ENCODE data around the gene P2RX6.

Gene P2RX6

DNA sequence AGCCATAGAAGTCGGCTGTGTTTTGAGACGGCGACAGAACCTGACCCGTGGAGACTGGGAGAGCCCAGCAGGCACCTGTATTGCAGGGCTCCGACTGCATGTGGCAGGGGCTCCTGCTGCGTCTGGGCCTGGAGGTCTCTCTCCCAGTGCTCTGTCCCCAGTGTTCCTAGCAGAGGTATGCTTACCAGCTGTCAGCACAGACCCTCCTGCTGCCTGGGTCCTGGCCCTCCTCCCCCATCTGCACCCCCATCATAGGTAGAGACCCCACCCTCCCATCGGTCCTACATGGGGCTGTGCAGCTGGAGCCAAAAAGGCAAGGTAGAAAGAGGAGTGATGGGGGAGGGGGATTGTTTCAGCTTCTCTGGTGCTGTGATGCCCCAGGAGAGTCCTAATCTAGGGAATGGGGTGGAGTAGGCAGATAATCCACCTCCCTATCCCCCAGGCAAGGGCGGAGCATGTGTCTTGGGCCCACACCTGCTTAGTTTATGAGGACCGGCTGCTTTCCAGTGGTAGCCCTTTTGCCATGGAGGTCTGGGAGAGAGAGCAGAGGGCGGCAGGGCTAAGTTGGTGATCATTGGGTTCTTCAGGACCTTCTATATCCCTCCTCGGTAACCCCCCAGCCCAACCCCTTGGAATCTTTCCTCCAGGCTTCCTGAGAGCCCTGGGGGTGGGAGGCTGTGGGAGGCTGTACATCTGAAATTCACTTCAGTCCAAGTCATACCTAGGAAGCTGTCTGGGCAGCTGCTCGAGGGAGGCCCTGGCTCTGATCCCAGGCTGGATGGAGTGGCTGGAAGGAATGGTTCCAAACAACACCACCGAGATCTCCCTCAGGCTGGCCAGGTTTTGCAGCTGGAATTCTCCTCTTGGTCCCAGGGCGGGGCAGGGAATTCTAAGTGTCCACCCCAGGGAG lies 12.1 kb downstream of the P2RX6 start:
- Histone ChIP-seq H3K9ac (no peak overlapping the region), H3K27ac (no peak overlapping the region), H3K36me3 (ENCODE audit: insufficient read depth) (no peaks in the 10 kb centered on the region), H3K27me3 (ENCODE audit: insufficient read depth, low read depth) (peaks cover 3% of the 10 kb centered on the region; the same call in 1 of the 2 replicates), H4K20me1 (ENCODE audit: insufficient read depth) (no peaks in the 10 kb centered on the region), H2AFZ (ENCODE audit: low read depth) (no peak overlapping the region), H3K4me1 (ENCODE audit: low read depth, poor library complexity, severe bottlenecking) (no peaks in the 10 kb centered on the region), H3K4me2 (no peak overlapping the region), H3K4me3 (IDR thresholded peaks at IDR 0.05; ENCODE audit: insufficient read depth, low read depth, low read length) (no peak overlapping the region), H3K79me2 (ENCODE audit: insufficient read depth, low read depth) (no peaks in the 10 kb centered on the region)
- TF ChIP-seq CTCF (conservative IDR thresholded peaks at IDR 0.05; ENCODE audit: low read depth, low read length), result no peak

GRCh38 chr22:21028277-21029251 lies 13.6 kb downstream of the P2RX6 start:
- Histone ChIP-seq H3K4me2 (no peak overlapping the region), H3K27ac (no peak overlapping the region), H3K36me3 (ENCODE audit: insufficient read depth) (no peaks in the 10 kb centered on the region)

DNA sequence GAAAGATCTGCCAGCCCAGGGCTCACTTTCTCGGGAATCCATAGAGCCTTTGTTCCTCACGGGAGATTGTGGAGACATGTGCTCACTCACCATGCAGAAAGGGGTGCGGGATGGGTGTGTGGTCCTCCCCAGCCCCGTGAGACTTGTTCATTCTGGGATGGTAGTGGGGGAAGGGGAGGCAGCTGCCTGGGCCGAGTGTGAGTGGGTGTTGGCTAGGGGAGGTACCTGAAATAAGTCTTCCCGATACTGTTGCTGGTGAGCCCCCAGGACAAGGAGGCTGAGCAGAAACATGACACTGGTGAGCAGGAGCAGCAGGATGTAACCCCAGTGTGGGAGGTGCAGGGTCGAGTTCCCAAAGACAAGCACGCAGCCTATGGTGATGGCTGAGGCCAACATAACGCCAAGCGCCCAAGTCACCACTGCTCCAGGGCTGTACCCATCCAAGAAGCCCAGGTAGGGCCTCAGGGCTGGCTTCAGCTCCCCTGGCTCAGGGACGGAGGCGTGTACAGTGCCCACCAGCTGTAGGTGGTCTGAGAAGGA lies 14.6 kb downstream of the P2RX6 start:
- Histone ChIP-seq H2AFZ (ENCODE audit: low read depth) (no peak overlapping the region), H3K4me1 (ENCODE audit: low read depth, poor library complexity, severe bottlenecking) (no peaks in the 10 kb centered on the region), H3K79me2 (ENCODE audit: insufficient read depth, low read depth) (no peaks in the 10 kb centered on the region), H3K4me3 (IDR thresholded peaks at IDR 0.05; ENCODE audit: insufficient read depth, low read depth, low read length) (no peak overlapping the region), H3K27me3 (ENCODE audit: insufficient read depth, low read depth) (peaks cover 3% of the 10 kb centered on the region; the same call in 1 of the 2 replicates), H4K20me1 (ENCODE audit: insufficient read depth) (no peaks in the 10 kb centered on the region), H3K36me3 (ENCODE audit: insufficient read depth) (no peaks in the 10 kb centered on the region), H3K4me2 (no peak overlapping the region), H3K9ac (no peak overlapping the region), H3K27ac (no peak overlapping the region)
- TF ChIP-seq CTCF (conservative IDR thresholded peaks at IDR 0.05; ENCODE audit: low read depth, low read length), result no peak

More at GRCh38 chr22:21028277-21029251, 13.6 kb downstream of the P2RX6 start:
- H3K27me3 ChIP-seq (ENCODE audit: insufficient read depth, low read depth), result peaks cover 3% of the 10 kb centered on the region; the same call in 1 of the 2 replicates
- no peak overlapping the region for H3K4me3 ChIP-seq (IDR thresholded peaks at IDR 0.05; ENCODE audit: insufficient read depth, low read depth, low read length)
- H3K79me2 ChIP-seq (ENCODE audit: insufficient read depth, low read depth), result no peaks in the 10 kb centered on the region
- H2AFZ ChIP-seq (ENCODE audit: low read depth), result no peak overlapping the region
- no peak overlapping the region for H3K9ac ChIP-seq
- no peaks in the 10 kb centered on the region for H4K20me1 ChIP-seq (ENCODE audit: insufficient read depth)
- H3K4me1 ChIP-seq (ENCODE audit: low read depth, poor library complexity, severe bottlenecking), result no peaks in the 10 kb centered on the region
- TF ChIP-seq CTCF (conservative IDR thresholded peaks at IDR 0.05; ENCODE audit: low read depth, low read length), result no peak

- H3K9ac ChIP-seq, result no peak overlapping the region
- no peaks in the 10 kb centered on the region for H3K79me2 ChIP-seq (ENCODE audit: insufficient read depth, low read depth)
- H3K27me3 ChIP-seq (ENCODE audit: insufficient read depth, low read depth), result peaks cover 3% of the 10 kb centered on the region; the same call in 1 of the 2 replicates
- H3K4me1 ChIP-seq (ENCODE audit: low read depth, poor library complexity, severe bottlenecking), result no peaks in the 10 kb centered on the region
- H3K36me3 ChIP-seq (ENCODE audit: insufficient read depth), result no peaks in the 10 kb centered on the region
- H2AFZ ChIP-seq (ENCODE audit: low read depth), result no peak overlapping the region
- TF ChIP-seq CTCF (conservative IDR thresholded peaks at IDR 0.05; ENCODE audit: low read depth, low read length), result no peak
- H4K20me1 ChIP-seq (ENCODE audit: insufficient read depth), result no peaks in the 10 kb centered on the region
- H3K27ac ChIP-seq, result no peak overlapping the region
- no peak overlapping the region for H3K4me2 ChIP-seq
- H3K4me3 ChIP-seq (IDR thresholded peaks at IDR 0.05; ENCODE audit: insufficient read depth, low read depth, low read length), result no peak overlapping the region
These were observed 15.1 kb downstream of the P2RX6 start for GRCh38 chr22:21030032-21030431.
